ENCODE data around the gene STEAP1B.

STEAP1B gene

DNA sequence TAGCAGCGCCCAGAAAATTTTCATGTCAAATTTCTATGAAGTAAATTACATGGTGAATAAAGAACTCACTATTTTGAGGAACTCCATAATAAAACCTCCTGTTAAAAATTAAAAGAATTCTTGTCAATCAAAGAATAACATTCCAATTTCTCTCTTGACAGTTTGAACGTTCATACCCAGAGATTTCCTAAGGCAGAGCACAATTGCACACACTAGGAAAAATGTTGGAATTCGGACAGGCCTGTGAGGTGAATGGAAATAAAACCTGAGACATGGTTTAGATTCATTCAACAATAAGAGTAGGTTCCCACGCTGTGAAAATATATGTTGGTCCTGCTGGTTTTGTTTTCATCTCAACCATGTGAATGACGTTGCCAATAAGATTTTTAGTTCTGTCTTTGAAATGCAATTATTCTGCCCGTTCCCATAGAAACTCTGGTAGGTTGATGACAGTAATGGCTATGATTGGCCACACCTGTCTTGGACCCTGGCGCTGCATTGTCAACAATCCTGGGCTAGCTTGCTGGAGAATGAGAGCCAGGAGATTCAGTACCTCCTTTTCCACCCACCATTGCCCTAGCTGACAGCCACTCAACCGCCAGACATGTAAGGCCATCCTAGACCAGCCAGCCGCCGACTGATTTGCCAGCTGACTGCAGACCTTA, 99.7 kb downstream of the STEAP1B start:
- no peaks in the 10 kb centered on the region for H3K4me1 ChIP-seq (ENCODE audit: control insufficient read depth, insufficient read depth, low read length, poor library complexity, severe bottlenecking)
- H3K9me3 ChIP-seq (ENCODE audit: control insufficient read depth, low read length), result no peaks in the 10 kb centered on the region
- H3K27ac ChIP-seq (ENCODE audit: low read depth, low read length, severe bottlenecking), result no peak overlapping the region
- no peak overlapping the region for H3K4me3 ChIP-seq (ENCODE audit: extremely low read depth, insufficient read depth, low read length, poor library complexity, severe bottlenecking)
- H3K36me3 ChIP-seq (ENCODE audit: control insufficient read depth, insufficient read depth, low read length), result no peaks in the 10 kb centered on the region
- 74 to 75% methylated on average over 5 of the region's 10 CpGs for WGBS, 2 experiments (ENCODE audit: insufficient coverage in 2 of 2)

DNA sequence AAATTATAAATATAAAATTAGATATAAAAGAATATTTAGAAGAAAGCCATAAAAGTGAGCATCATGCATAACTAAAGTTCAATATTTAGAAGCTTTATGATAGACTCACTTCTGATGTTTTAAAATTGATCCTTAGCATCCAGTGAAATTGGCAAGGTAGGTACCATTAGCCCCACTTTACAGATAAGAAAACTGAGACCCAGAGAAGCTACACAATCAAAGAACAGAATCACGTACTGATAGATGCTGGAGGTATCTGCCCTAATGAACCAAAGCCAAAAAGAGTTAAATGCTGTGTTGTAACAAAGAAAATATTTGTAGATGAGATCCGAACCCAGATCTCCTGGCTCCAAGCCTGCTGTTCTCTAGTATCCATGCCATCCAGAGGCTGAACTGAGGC, 100.4 kb downstream of the STEAP1B start:
- no peaks in the 10 kb centered on the region for H3K36me3 ChIP-seq (ENCODE audit: control insufficient read depth, insufficient read depth, low read length)
- H3K4me3 ChIP-seq (ENCODE audit: extremely low read depth, insufficient read depth, low read length, poor library complexity, severe bottlenecking), result no peak overlapping the region
- H3K27ac ChIP-seq (ENCODE audit: low read depth, low read length, severe bottlenecking), result no peak overlapping the region
- H3K9me3 ChIP-seq (ENCODE audit: control insufficient read depth, low read length), result no peaks in the 10 kb centered on the region
- WGBS, 2 experiments (ENCODE audit: insufficient coverage in 2 of 2), result 100% methylated on average over 1 of the region's 2 CpGs
- peaks cover under 1% of the 10 kb centered on the region for H3K4me1 ChIP-seq (ENCODE audit: control insufficient read depth, insufficient read depth, low read length, poor library complexity, severe bottlenecking)

DNA sequence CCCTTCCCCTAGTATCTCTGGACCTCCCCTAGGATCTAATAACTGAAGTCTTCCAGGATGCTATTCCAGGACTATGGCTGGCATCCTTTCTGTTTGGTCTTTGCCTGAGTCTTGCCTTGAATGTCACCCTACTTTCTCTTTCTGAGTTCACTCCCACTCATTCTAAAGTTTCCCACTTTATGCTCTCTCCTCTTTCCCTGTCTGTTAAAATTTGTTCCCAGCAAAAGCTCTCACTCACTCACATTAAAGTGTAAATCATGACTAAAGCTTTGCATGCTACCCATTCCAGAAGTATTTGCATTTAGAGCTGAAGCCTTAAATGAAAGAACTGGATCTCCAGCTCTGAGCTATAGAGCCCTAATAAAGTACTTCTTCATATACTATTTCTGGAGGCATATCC, 100.9 kb downstream of the STEAP1B start:
- Histone ChIP-seq H3K36me3 (ENCODE audit: control insufficient read depth, insufficient read depth, low read length) (no peaks in the 10 kb centered on the region), H3K4me1 (ENCODE audit: control insufficient read depth, insufficient read depth, low read length, poor library complexity, severe bottlenecking) (peaks cover 5% of the 10 kb centered on the region), H3K4me3 (ENCODE audit: extremely low read depth, insufficient read depth, low read length, poor library complexity, severe bottlenecking) (no peak overlapping the region), H3K9me3 (ENCODE audit: control insufficient read depth, low read length) (no peaks in the 10 kb centered on the region), H3K27ac (ENCODE audit: low read depth, low read length, severe bottlenecking) (no peak overlapping the region)

DNA sequence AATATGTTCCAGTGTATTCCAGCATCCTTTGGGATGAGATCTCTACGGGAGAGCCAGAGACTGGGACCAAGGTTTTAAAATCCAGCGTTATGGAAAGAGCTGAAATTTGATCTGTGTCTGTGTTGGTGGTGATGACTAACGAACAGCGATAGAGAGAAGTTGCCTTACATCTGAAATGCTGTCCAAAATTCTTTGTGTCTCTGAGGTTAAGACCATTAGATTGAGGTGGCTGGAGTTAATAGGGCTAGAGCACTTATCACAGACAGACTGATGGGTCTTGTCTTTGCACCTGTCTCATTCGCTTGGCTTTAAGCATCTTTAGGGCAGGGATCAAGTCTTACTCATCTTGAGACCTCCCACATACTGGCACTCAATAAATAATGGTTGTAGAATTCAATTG, 102.0 kb downstream of the STEAP1B start:
- Histone ChIP-seq H3K4me3 (ENCODE audit: extremely low read depth, insufficient read depth, low read length, poor library complexity, severe bottlenecking) (no peak overlapping the region), H3K4me1 (ENCODE audit: control insufficient read depth, insufficient read depth, low read length, poor library complexity, severe bottlenecking) (peaks cover 16% of the 10 kb centered on the region), H3K9me3 (ENCODE audit: control insufficient read depth, low read length) (no peaks in the 10 kb centered on the region), H3K27ac (ENCODE audit: low read depth, low read length, severe bottlenecking) (no peak overlapping the region), H3K36me3 (ENCODE audit: control insufficient read depth, insufficient read depth, low read length) (no peaks in the 10 kb centered on the region)
- 77 to 82% methylated on average over 4 to 5 of the region's 5 CpGs for WGBS, 2 experiments (ENCODE audit: insufficient coverage in 2 of 2)

DNA sequence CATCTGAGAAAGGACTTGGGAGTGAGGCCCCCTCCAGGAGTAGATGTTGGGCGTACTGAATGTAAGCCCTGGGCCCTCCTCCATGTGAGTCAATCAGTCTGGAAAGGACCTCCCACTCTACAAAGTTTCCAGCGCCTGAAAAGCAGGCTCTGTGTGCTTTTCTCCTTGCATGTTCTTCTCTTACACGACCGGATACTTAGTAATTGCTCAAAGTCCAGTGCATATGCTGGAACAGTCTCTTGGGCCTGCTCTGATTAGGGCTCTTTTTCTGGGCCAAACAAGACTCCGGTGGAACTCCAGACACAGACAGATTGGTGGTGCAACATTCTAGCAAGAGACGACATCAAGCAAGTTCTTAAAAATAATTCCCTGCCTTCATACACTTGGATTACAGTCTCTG, 104.8 kb downstream of the STEAP1B start:
- H3K27ac ChIP-seq (ENCODE audit: low read depth, low read length, severe bottlenecking), result no peak overlapping the region
- WGBS, 2 experiments (ENCODE audit: insufficient coverage in 2 of 2), result 94 to 95% methylated on average over 3 of the region's 6 CpGs
- H3K4me3 ChIP-seq (ENCODE audit: extremely low read depth, insufficient read depth, low read length, poor library complexity, severe bottlenecking), result no peak overlapping the region
- H3K4me1 ChIP-seq (ENCODE audit: control insufficient read depth, insufficient read depth, low read length, poor library complexity, severe bottlenecking), result peaks cover 25% of the 10 kb centered on the region
- no peaks in the 10 kb centered on the region for H3K36me3 ChIP-seq (ENCODE audit: control insufficient read depth, insufficient read depth, low read length)
- H3K9me3 ChIP-seq (ENCODE audit: control insufficient read depth, low read length), result no peaks in the 10 kb centered on the region

DNA sequence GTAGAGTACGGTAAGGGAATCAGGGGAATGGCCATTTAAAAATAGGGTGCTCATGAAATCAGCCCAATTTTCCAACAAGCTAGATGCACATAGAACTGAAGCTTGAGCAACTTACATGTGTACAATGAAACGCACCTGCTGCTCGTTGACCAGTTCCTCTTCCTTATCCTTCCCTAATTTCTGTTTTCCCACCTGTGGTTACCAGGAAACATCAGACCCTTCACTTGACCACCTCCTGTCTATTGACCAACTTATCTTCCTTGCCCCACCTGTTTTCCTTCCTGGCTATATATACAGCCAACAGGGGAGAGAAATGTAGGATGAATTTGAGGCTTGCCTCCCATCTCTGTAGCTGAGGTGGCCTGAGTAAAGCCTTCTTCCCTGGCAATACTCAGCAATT, 105.2 kb downstream of the STEAP1B start:
- no peak overlapping the region for H3K4me3 ChIP-seq (ENCODE audit: extremely low read depth, insufficient read depth, low read length, poor library complexity, severe bottlenecking)
- no peaks in the 10 kb centered on the region for H3K36me3 ChIP-seq (ENCODE audit: control insufficient read depth, insufficient read depth, low read length)
- H3K9me3 ChIP-seq (ENCODE audit: control insufficient read depth, low read length), result no peaks in the 10 kb centered on the region
- 86 to 91% methylated on average over 3 of the region's 3 CpGs for WGBS, 2 experiments (ENCODE audit: insufficient coverage in 2 of 2)
- H3K27ac ChIP-seq (ENCODE audit: low read depth, low read length, severe bottlenecking), result no peak overlapping the region
- H3K4me1 ChIP-seq (ENCODE audit: control insufficient read depth, insufficient read depth, low read length, poor library complexity, severe bottlenecking), result peaks cover 25% of the 10 kb centered on the region

DNA sequence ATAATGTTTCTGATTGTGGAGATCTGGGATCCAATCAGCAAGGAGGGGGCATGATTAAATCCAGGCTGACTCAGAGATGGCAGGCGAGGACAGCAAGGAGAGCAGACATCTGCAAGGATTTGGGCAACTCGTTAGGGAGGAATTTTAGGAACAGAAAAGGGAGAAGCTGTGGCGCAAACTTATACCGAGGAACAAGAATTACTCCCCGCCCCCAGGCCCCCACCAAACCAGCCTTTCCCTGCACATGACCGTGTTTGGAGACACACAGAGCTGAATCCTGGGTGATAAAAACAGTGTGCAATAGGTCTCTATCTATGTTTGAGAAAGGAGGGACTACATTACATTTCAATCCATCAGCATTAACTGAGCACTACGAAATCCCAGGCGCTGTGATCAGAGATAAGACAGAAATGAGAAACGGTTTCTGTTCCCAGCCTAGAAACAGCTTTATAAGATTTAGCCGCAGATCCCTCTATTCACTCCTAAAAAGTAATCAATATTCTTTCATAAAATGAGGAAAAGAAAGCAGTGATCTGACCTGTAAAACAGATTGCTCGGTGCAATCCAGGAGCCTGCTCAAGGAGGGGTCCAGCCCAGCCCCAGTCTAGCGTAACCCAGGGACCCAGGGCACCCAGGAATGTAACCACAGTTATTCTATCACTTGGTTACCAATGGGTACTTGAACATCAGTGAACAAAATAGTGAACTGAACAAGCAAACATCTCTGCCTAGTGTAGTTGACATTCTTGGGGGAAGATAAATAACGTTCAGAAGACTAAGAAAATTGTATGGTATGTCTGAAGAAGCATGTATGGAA, 105.9 kb downstream of the STEAP1B start:
- no peaks in the 10 kb centered on the region for H3K9me3 ChIP-seq (ENCODE audit: control insufficient read depth, low read length)
- 73 to 75% methylated on average over 3 to 5 of the region's 13 CpGs for WGBS, 2 experiments (ENCODE audit: insufficient coverage in 2 of 2)
- H3K4me1 ChIP-seq (ENCODE audit: control insufficient read depth, insufficient read depth, low read length, poor library complexity, severe bottlenecking), result peaks cover 25% of the 10 kb centered on the region
- no peak overlapping the region for H3K27ac ChIP-seq (ENCODE audit: low read depth, low read length, severe bottlenecking)
- no peak overlapping the region for H3K4me3 ChIP-seq (ENCODE audit: extremely low read depth, insufficient read depth, low read length, poor library complexity, severe bottlenecking)
- no peaks in the 10 kb centered on the region for H3K36me3 ChIP-seq (ENCODE audit: control insufficient read depth, insufficient read depth, low read length)

DNA sequence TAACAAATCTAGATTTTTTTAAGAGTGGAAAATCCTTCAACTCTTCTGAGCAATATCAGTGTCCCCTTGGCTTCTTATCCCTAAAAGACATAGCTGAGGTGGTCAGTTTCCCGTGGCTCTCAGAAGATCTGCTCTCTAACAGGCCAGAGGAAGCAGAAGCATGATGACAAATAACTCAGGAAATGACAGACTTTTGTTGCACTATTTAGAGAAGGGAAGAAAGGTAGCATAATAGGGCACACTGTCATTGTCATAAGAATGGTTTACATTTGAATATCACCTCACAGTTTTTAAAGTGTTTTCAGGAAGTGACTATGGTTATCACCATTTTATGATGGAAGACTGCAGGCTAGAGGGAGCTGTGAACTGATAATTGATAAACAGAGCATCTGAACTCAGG, 109.5 kb downstream of the STEAP1B start:
- Histone ChIP-seq H3K4me1 (ENCODE audit: control insufficient read depth, insufficient read depth, low read length, poor library complexity, severe bottlenecking) (peaks cover 30% of the 10 kb centered on the region), H3K4me3 (ENCODE audit: extremely low read depth, insufficient read depth, low read length, poor library complexity, severe bottlenecking) (no peak overlapping the region), H3K36me3 (ENCODE audit: control insufficient read depth, insufficient read depth, low read length) (no peaks in the 10 kb centered on the region), H3K9me3 (ENCODE audit: control insufficient read depth, low read length) (no peaks in the 10 kb centered on the region), H3K27ac (ENCODE audit: low read depth, low read length, severe bottlenecking) (no peak overlapping the region)
- whole genome bisulfite sequencing, 2 experiments (ENCODE audit: insufficient coverage in 2 of 2), result 71% methylated on average over 1 of the region's 1 CpG; no CpG with 5 or more reads in 1 of the 2 experiments

DNA sequence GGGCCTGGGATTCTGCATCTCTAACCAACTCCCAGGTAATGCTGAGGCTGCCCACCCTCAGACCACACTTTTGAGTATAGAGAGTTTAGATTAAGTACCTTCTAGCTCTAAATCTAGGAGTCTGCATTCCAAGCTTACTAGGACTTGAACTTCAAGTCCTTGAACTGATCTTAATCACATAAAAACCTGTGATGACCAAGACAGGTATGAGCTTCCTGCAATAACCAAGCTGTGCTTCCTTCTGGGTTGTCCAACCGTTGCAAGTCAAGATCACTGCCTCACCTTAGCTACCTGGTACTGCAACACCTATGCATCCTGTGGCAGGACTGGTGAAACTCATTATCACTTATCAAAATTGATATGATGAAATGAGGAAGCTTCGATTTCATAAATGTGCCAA, 110.1 kb downstream of the STEAP1B start:
- Histone ChIP-seq H3K9me3 (ENCODE audit: control insufficient read depth, low read length) (no peaks in the 10 kb centered on the region), H3K27ac (ENCODE audit: low read depth, low read length, severe bottlenecking) (no peak overlapping the region), H3K36me3 (ENCODE audit: control insufficient read depth, insufficient read depth, low read length) (no peaks in the 10 kb centered on the region), H3K4me3 (ENCODE audit: extremely low read depth, insufficient read depth, low read length, poor library complexity, severe bottlenecking) (no peak overlapping the region), H3K4me1 (ENCODE audit: control insufficient read depth, insufficient read depth, low read length, poor library complexity, severe bottlenecking) (peaks cover 30% of the 10 kb centered on the region)
- WGBS, 2 experiments (ENCODE audit: insufficient coverage in 2 of 2), result 88 to 100% methylated on average over 1 of the region's 2 CpGs

DNA sequence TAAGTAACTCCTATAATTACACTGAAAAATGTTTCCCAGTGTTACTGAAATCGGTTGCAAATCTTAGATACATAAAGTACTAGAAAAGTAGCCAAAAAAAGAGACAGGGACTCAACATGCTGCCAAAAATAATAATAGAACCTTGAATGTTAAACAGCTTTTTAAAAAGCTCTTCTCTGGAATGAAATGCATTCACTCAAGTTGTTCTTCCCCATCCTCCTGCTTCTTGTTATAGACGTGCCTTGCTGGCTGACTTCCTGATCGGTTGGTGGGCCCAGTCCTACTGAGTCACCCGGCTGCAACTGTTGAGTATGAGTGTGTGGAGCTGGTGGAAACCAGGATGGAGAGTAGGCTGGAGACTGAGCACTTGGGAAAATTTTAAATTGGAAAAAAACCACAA, 112.4 kb downstream of the STEAP1B start:
- no peaks in the 10 kb centered on the region for H3K36me3 ChIP-seq (ENCODE audit: control insufficient read depth, insufficient read depth, low read length)
- no peak overlapping the region for H3K27ac ChIP-seq (ENCODE audit: low read depth, low read length, severe bottlenecking)
- H3K9me3 ChIP-seq (ENCODE audit: control insufficient read depth, low read length), result no peaks in the 10 kb centered on the region

DNA sequence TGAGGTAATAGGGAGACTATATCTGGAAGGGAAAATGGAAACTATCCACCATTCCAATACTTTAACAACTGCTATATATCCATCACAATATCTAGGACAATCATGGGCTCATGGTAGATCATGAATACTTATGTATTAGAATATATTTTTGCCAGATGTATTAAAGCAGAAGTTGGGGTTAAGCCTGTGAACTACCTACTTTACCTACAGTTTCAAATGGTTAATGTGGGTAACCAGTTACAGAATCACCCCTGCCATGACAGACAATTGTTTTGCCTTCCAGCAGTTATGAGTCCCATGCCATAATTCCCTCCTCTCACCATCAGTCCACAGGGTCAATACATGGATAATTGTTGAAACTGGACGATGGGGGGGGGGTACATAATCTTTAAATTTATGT, 113.1 kb downstream of the STEAP1B start:
- peaks cover 12% of the 10 kb centered on the region for H3K4me1 ChIP-seq (ENCODE audit: control insufficient read depth, insufficient read depth, low read length, poor library complexity, severe bottlenecking)
- H3K27ac ChIP-seq (ENCODE audit: low read depth, low read length, severe bottlenecking), result no peak overlapping the region
- no peaks in the 10 kb centered on the region for H3K36me3 ChIP-seq (ENCODE audit: control insufficient read depth, insufficient read depth, low read length)
- no peaks in the 10 kb centered on the region for H3K9me3 ChIP-seq (ENCODE audit: control insufficient read depth, low read length)
- H3K4me3 ChIP-seq (ENCODE audit: extremely low read depth, insufficient read depth, low read length, poor library complexity, severe bottlenecking), result no peak overlapping the region
- WGBS, 2 experiments (ENCODE audit: insufficient coverage in 2 of 2), result no CpG with 5 or more reads among the region's 1 CpG

More for the DNA sequence above, 112.4 kb downstream of the STEAP1B start:
- Histone ChIP-seq H3K4me1 (ENCODE audit: control insufficient read depth, insufficient read depth, low read length, poor library complexity, severe bottlenecking) (peaks cover 12% of the 10 kb centered on the region), H3K4me3 (ENCODE audit: extremely low read depth, insufficient read depth, low read length, poor library complexity, severe bottlenecking) (no peak overlapping the region)
- 100% methylated on average over 2 of the region's 4 CpGs; no CpG with 5 or more reads in 1 of the 2 experiments for WGBS, 2 experiments (ENCODE audit: insufficient coverage in 2 of 2)

Data from mesodermal cell (in vitro differentiated cells).